ENCODE results near the gene ANKIB1.

DNA sequence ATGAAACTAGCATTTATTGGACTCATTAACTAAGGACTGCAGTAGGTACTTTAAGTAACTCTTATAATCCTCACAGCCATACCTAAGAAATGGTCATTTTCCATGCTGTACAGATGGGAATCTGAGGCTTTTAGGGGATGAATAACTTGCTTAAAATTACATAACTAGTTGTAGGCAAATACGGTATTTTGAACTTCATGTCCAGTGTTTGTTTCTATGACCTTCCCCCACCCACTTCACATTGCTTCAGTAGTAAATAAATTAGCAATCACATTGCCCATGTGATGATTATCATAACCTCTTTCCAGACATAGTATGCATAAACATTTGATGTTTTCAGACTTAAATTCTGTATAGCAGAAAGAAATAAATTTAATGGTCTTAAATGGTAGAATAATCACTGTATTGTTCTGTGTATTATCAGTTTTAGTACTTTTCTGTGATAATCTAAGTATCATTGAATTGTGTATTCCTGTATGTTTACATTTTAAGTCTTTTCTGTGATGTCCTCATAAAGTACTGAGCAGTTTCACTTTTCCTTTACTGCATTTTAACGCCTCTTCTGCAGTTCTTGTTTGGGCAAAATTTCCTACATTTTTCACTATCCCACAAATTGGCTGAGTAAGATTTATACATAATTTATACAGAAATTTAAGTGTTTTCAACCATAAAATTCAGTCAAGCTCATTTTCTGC lies 48.3 kb downstream of the ANKIB1 start:
- TF ChIP-seq, protein P1, sequence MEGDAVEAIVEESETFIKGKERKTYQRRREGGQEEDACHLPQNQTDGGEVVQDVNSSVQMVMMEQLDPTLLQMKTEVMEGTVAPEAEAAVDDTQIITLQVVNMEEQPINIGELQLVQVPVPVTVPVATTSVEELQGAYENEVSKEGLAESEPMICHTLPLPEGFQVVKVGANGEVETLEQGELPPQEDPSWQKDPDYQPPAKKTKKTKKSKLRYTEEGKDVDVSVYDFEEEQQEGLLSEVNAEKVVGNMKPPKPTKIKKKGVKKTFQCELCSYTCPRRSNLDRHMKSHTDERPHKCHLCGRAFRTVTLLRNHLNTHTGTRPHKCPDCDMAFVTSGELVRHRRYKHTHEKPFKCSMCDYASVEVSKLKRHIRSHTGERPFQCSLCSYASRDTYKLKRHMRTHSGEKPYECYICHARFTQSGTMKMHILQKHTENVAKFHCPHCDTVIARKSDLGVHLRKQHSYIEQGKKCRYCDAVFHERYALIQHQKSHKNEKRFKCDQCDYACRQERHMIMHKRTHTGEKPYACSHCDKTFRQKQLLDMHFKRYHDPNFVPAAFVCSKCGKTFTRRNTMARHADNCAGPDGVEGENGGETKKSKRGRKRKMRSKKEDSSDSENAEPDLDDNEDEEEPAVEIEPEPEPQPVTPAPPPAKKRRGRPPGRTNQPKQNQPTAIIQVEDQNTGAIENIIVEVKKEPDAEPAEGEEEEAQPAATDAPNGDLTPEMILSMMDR (optimal IDR thresholded peaks at IDR 0.05 in 1 of 3, IDR thresholded peaks at IDR 0.05 in 1 of 3, conservative IDR thresholded peaks at IDR 0.05 in 1 of 3; ENCODE audit: extremely low read depth in 1 of 3, insufficient read depth in 2 of 3, low read length in 3 of 3): no peak
- no peak for TF ChIP-seq EZH2 (IDR thresholded peaks at IDR 0.05; ENCODE audit: low read length)
